Measurements from ENCODE around the gene NEDD9. TPM values are rescaled to one million over a fixed set of nuclear protein-coding genes. Genes with fewer than 3 reads are reported as not detected.

NEDD9 gene
- total and polyA plus RNA-seq, 2 of the 13 experiments (the other 11 are each of a cell fraction or from before 2014, with no cell fraction given), result 27.1 to 389 TPM

GRCh38 chr6:11143394-11144371, 88.8 kb downstream of the NEDD9 start (continued):
- no peak for TF ChIP-seq PREB (CRISPR knock-in tag; IDR thresholded peaks at IDR 0.05)
- TF ChIP-seq ZIK1 (CRISPR knock-in tag; IDR thresholded peaks at IDR 0.05; ENCODE audit: borderline replicate concordance, low read depth), result no peak
- TF ChIP-seq ZNF550 (CRISPR knock-in tag; IDR thresholded peaks at IDR 0.05; ENCODE audit: borderline replicate concordance), result no peak
- no peak for TF ChIP-seq ZNF30 (CRISPR knock-in tag; IDR thresholded peaks at IDR 0.05)
- TF ChIP-seq, protein P1, sequence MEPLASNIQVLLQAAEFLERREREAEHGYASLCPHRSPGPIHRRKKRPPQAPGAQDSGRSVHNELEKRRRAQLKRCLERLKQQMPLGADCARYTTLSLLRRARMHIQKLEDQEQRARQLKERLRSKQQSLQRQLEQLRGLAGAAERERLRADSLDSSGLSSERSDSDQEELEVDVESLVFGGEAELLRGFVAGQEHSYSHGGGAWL (CRISPR knock-in tag; IDR thresholded peaks at IDR 0.05), result peak; percentile 53; the same call in 1 of the 2 replicates
- no peak; the same call in 1 of the 2 replicates for TF ChIP-seq ZNF225 (CRISPR knock-in tag; IDR thresholded peaks at IDR 0.05)
- TF ChIP-seq ZNF33A (CRISPR knock-in tag; IDR thresholded peaks at IDR 0.05; ENCODE audit: borderline replicate concordance), result no peak
- no peak for TF ChIP-seq PAF1 (CRISPR knock-in tag; IDR thresholded peaks at IDR 0.05)
- 0 out of 2 replicates have a peak, but pooled peaks have one; percentile 40 for TF ChIP-seq MTF2 (CRISPR knock-in tag; IDR thresholded peaks at IDR 0.05; ENCODE audit: borderline replicate concordance)
- TF ChIP-seq NCOA1 (CRISPR knock-in tag; IDR thresholded peaks at IDR 0.05), result peak; percentile 58; the same call in 1 of the 2 replicates
- TF ChIP-seq NCOR1 (IDR thresholded peaks at IDR 0.05; ENCODE audit: borderline replicate concordance, low read length), result no peak
- TF ChIP-seq ZNF704 (CRISPR knock-in tag; IDR thresholded peaks at IDR 0.05; ENCODE audit: borderline replicate concordance), result no peak
- TF ChIP-seq IKZF1 (IDR thresholded peaks at IDR 0.05), result no peak
- TF ChIP-seq ZNF160 (CRISPR knock-in tag; IDR thresholded peaks at IDR 0.05), result no peak
- no peak for TF ChIP-seq ZNF513 (CRISPR knock-in tag; conservative IDR thresholded peaks at IDR 0.05)
- TF ChIP-seq, protein P2, sequence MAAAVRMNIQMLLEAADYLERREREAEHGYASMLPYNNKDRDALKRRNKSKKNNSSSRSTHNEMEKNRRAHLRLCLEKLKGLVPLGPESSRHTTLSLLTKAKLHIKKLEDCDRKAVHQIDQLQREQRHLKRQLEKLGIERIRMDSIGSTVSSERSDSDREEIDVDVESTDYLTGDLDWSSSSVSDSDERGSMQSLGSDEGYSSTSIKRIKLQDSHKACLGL (CRISPR knock-in tag; IDR thresholded peaks at IDR 0.05), result no peak
- no peak for TF ChIP-seq NFYB (CRISPR knock-in tag; IDR thresholded peaks at IDR 0.05)
- peak; percentile 46; the same call in 1 of the 2 replicates for TF ChIP-seq KMT2B (CRISPR knock-in tag; IDR thresholded peaks at IDR 0.05)
- no peak for TF ChIP-seq ARID2 (CRISPR knock-in tag; IDR thresholded peaks at IDR 0.05; ENCODE audit: borderline replicate concordance)
- no peak for TF ChIP-seq TBP (CRISPR knock-in tag; IDR thresholded peaks at IDR 0.05)
- TF ChIP-seq CCDC6 (CRISPR knock-in tag; IDR thresholded peaks at IDR 0.05), result no peak
- TF ChIP-seq RCOR2 (CRISPR knock-in tag; IDR thresholded peaks at IDR 0.05), result no peak
- TF ChIP-seq ZSCAN30 (CRISPR knock-in tag; IDR thresholded peaks at IDR 0.05), result no peak
- peak; percentile 51; the same call in 1 of the 2 replicates for TF ChIP-seq NKX3-1 (CRISPR knock-in tag; IDR thresholded peaks at IDR 0.05)
- TF ChIP-seq ZFP90 (CRISPR knock-in tag; IDR thresholded peaks at IDR 0.05; ENCODE audit: borderline replicate concordance), result no peak
- TF ChIP-seq CBX5 (CRISPR knock-in tag; IDR thresholded peaks at IDR 0.05; ENCODE audit: borderline replicate concordance), result peak; percentile 97; the same call in 1 of the 2 replicates

Measured in HepG2 (cell line).